ENCODE results near the gene ABCA10.

DNA sequence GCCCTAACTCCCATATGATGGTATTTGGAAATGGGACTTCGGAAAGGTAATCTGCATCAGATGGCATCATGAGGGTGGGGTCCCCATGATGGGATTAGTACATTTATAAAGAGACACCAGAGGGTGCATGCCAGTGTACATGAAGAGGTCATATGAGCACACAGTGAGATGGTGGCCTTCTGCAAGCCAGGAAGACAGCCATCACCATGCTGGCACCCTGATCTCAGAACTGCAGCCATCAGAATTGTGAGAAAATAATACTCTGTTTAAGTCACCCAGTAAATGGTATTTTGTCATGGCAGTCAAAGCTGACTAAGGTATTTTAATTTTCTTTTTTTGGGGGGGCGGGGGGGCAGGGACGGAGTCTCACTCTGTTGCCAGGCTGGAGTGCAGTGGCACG lies 47.1 kb upstream of the ABCA10 start:
- TF ChIP-seq, protein P1, sequence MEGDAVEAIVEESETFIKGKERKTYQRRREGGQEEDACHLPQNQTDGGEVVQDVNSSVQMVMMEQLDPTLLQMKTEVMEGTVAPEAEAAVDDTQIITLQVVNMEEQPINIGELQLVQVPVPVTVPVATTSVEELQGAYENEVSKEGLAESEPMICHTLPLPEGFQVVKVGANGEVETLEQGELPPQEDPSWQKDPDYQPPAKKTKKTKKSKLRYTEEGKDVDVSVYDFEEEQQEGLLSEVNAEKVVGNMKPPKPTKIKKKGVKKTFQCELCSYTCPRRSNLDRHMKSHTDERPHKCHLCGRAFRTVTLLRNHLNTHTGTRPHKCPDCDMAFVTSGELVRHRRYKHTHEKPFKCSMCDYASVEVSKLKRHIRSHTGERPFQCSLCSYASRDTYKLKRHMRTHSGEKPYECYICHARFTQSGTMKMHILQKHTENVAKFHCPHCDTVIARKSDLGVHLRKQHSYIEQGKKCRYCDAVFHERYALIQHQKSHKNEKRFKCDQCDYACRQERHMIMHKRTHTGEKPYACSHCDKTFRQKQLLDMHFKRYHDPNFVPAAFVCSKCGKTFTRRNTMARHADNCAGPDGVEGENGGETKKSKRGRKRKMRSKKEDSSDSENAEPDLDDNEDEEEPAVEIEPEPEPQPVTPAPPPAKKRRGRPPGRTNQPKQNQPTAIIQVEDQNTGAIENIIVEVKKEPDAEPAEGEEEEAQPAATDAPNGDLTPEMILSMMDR (IDR thresholded peaks at IDR 0.05), result no peak
- no peak for TF ChIP-seq POLR2AphosphoS5 (IDR thresholded peaks at IDR 0.05)
